GM21447 (cell line): ENCODE measurements around the gene FGD5.

Source experiments
- ATAC-seq: cut with Tn5 transposase; IDR thresholded peaks from one replicate; pipeline ENCODE4 v1.9.1; 2021; ENCODE audit not compliant: unreplicated experiment

FGD5 gene

GRCh38 chr3:14823910-14824629, 5.3 kb downstream of the FGD5 start:
- ATAC-seq: no peak

- ATAC-seq: no peak
Measured at GRCh38 chr3:14824646-14825045, 5.9 kb downstream of the FGD5 start.

GRCh38 chr3:14826069-14826468, 7.3 kb downstream of the FGD5 start:
- no peak for ATAC-seq

GRCh38 chr3:14827776-14828175, 9.0 kb downstream of the FGD5 start:
- ATAC-seq: no peak

GRCh38 chr3:14829811-14830210, 11.0 kb downstream of the FGD5 start:
- ATAC-seq: no peak

GRCh38 chr3:14831916-14832450, 13.2 kb downstream of the FGD5 start:
- no peak for ATAC-seq

GRCh38 chr3:14832975-14833722, 14.4 kb downstream of the FGD5 start:
- no peak for ATAC-seq

- no peak for ATAC-seq
Measured at GRCh38 chr3:14834121-14834520, 15.4 kb downstream of the FGD5 start.

GRCh38 chr3:14834807-14835466, 16.2 kb downstream of the FGD5 start:
- no peak for ATAC-seq

- ATAC-seq: no peak
Measured at GRCh38 chr3:14836049-14836468, 17.3 kb downstream of the FGD5 start.

- no peak for ATAC-seq
Measured at GRCh38 chr3:14837186-14837877, 18.6 kb downstream of the FGD5 start.

- ATAC-seq: no peak
Measured at GRCh38 chr3:14837878-14838258, 19.1 kb downstream of the FGD5 start.

- no peak for ATAC-seq
Measured at GRCh38 chr3:14839236-14839635, 20.5 kb downstream of the FGD5 start.

GRCh38 chr3:14841836-14842235, 23.1 kb downstream of the FGD5 start:
- ATAC-seq: no peak

GRCh38 chr3:14842277-14842676, 23.5 kb downstream of the FGD5 start:
- ATAC-seq: no peak

GRCh38 chr3:14843321-14843720, 24.6 kb downstream of the FGD5 start:
- no peak for ATAC-seq

- ATAC-seq: no peak
Measured at GRCh38 chr3:14844386-14845170, 25.8 kb downstream of the FGD5 start.

GRCh38 chr3:14845180-14845579, 26.4 kb downstream of the FGD5 start:
- no peak for ATAC-seq

GRCh38 chr3:14845826-14846225, 27.1 kb downstream of the FGD5 start:
- ATAC-seq: no peak

- ATAC-seq: no peak
Measured at GRCh38 chr3:14846226-14846880, 27.6 kb downstream of the FGD5 start.
